ENCODE results near the gene DRICH1.

DRICH1 gene

DNA sequence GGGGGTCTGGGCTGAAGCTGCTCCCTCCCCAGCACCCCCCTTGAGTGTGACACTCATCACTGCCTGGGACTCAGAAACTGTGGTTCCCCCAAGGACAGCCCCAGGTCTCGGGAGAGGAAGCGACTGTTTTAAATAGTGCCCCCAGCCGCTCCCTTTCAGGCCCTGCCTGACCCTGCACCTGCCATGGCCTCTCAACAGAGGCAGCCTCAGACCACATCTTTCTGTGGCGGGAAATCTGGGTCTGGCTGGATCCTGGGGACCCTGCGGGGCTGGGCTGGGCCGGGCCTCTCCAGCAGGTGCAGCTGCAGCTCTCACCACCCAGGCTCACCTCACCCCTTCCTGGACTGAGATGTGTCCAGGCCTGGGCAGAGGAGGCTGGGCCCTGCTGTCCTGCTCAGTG lies 48.3 kb downstream of the DRICH1 start:
- no peaks in the 10 kb centered on the region for H3K36me3 ChIP-seq (ENCODE audit: control insufficient read depth in 1 of 2, insufficient read depth in 2 of 2, low read length in 2 of 2)
- no peak overlapping the region for H3K27ac ChIP-seq (ENCODE audit: low read length)
- no peaks in the 10 kb centered on the region for H3K9me3 ChIP-seq (ENCODE audit: control insufficient read depth in 1 of 2, low read length in 2 of 2)
- no peaks in the 10 kb centered on the region for H3K27me3 ChIP-seq (ENCODE audit: low read depth, low read length)
- H3K4me3 ChIP-seq (ENCODE audit: low read depth in 1 of 2, low read length in 2 of 2), result no peak overlapping the region
- H3K4me1 ChIP-seq (ENCODE audit: control insufficient read depth in 1 of 2, insufficient read depth in 2 of 2, low read length in 2 of 2), result no peaks in the 10 kb centered on the region

DNA sequence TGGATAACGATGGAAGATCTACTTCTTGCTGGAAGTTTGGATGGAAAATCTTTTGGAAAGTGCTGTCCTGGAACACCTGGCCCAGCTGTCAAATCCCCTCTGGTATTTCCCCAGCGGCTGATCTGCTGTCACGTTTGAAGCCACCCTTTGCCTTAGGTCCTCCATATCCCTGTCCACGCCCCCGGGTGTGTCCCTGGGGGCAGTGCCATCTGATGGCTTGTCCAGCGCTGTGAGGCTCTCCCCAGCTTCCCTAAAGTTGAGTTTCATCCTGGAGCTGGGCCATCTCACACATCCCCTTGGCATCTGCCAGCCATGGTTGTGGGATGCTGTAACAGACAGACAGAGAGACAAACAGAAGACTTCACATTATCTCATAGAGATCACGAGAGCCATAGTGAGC lies 49.0 kb downstream of the DRICH1 start:
- H3K4me1 ChIP-seq (ENCODE audit: control insufficient read depth in 1 of 2, insufficient read depth in 2 of 2, low read length in 2 of 2), result no peaks in the 10 kb centered on the region
- no peak overlapping the region for H3K27ac ChIP-seq (ENCODE audit: low read length)
- H3K36me3 ChIP-seq (ENCODE audit: control insufficient read depth in 1 of 2, insufficient read depth in 2 of 2, low read length in 2 of 2), result no peaks in the 10 kb centered on the region
- no peaks in the 10 kb centered on the region for H3K9me3 ChIP-seq (ENCODE audit: control insufficient read depth in 1 of 2, low read length in 2 of 2)
- H3K4me3 ChIP-seq (ENCODE audit: low read depth in 1 of 2, low read length in 2 of 2), result no peak overlapping the region
- no peaks in the 10 kb centered on the region for H3K27me3 ChIP-seq (ENCODE audit: low read depth, low read length)

DNA sequence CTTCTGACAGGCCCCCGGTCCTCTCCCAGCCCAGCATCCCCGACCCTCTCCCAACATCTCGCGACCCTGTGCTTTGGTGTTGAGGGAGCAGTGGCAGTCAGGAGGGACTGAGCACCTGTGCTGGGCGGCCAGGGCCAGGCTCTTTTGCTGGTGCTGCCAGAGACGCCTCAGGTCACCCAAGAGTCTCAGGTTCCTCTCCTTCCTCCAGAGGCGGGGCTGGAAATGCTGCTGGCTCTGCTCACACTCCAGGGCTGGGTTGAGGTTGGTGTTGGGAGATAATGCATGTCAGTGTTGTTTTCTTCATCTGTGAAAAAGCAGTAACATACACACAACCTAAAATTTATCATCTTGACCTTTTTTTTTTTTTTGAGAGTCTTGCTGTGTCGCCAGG lies 50.9 kb downstream of the DRICH1 start:
- no peak overlapping the region for H3K4me3 ChIP-seq (ENCODE audit: low read depth in 1 of 2, low read length in 2 of 2)
- no peaks in the 10 kb centered on the region for H3K27me3 ChIP-seq (ENCODE audit: low read depth, low read length)
- H3K36me3 ChIP-seq (ENCODE audit: control insufficient read depth in 1 of 2, insufficient read depth in 2 of 2, low read length in 2 of 2), result no peaks in the 10 kb centered on the region
- no peak overlapping the region for H3K27ac ChIP-seq (ENCODE audit: low read length)
- H3K4me1 ChIP-seq (ENCODE audit: control insufficient read depth in 1 of 2, insufficient read depth in 2 of 2, low read length in 2 of 2), result no peaks in the 10 kb centered on the region
- no peaks in the 10 kb centered on the region for H3K9me3 ChIP-seq (ENCODE audit: control insufficient read depth in 1 of 2, low read length in 2 of 2)

DNA sequence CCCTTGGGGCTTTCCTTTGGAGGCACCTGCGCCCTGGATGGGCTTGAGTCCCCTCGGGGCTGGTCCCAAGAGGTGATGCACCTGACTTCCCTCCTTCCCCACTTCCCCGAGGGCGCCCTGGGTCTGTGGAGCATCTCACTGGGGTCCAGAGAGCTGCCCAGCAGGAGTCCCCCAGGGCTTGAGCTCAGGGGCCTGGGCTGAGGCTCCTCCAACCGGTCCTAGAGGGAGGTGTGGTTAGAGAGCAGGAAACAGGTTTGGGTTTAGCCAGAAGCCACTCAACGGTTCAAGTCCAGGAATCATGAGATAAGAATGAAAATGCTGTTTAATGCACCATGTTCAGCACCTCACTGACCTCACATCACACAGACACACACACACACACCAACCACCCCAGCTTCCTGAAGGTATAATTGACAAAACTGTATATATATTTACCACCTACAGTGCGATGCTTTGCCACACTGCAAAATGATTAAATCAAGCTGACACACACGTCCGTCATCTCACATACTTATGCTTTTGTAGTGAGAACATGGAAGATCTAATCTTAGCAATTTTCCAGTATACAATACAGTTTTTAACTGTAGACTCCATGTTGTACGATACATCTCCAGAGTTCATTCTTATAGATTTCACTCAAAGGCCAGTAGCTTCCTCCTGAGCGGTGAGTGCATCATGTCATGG lies 51.4 kb downstream of the DRICH1 start:
- Histone ChIP-seq H3K4me3 (ENCODE audit: low read depth in 1 of 2, low read length in 2 of 2) (no peak overlapping the region), H3K27ac (ENCODE audit: low read length) (no peak overlapping the region), H3K9me3 (ENCODE audit: control insufficient read depth in 1 of 2, low read length in 2 of 2) (no peaks in the 10 kb centered on the region), H3K27me3 (ENCODE audit: low read depth, low read length) (no peaks in the 10 kb centered on the region), H3K4me1 (ENCODE audit: control insufficient read depth in 1 of 2, insufficient read depth in 2 of 2, low read length in 2 of 2) (no peaks in the 10 kb centered on the region), H3K36me3 (ENCODE audit: control insufficient read depth in 1 of 2, insufficient read depth in 2 of 2, low read length in 2 of 2) (no peaks in the 10 kb centered on the region)

DNA sequence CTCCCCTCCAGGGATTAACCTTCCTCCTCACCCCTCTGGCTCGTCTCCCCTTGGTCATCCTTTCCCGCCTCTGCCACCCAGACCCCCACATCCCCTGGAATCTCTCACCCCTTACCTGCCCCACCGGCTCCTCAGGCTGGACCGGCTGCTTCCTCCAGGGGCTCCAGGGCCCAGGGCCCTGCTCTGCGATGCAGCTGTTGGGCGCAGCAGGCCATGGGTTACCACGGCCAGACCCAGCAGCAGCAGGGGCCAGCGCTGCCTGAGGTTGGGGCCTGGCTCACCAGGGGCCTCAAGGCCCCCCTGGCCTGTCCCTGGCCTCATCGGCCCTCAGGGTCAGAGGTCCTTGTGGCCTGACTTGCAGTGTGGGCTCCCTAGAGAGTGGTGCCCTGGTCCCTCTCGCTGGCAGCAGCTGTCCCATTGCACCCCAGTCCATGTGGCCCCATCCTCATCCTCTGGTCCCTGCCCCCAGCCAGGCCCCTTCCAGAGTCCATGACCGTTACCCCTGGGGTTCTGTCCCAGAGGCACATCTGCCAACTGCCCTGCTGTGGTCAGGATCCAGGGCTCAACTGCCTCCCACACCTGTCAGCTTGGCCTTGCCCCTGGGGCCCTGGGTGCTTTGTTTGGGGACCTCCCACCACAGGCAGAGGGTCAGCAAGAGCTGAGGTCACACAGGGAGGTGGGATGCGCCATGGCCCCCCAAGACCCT lies 52.1 kb downstream of the DRICH1 start, which contains the start of gene IGLL1:
TSS of gene IGLL1 (minus strand) at position 421 of the 706 bp plus-strand sequence. CDS start at position 321, 100 bp downstream.
- Histone ChIP-seq H3K4me3 (ENCODE audit: low read depth in 1 of 2, low read length in 2 of 2) (no peak within 1 kb of the TSS), H3K9me3 (ENCODE audit: control insufficient read depth in 1 of 2, low read length in 2 of 2) (no peaks in the 10 kb centered on the region), H3K36me3 (ENCODE audit: control insufficient read depth in 1 of 2, insufficient read depth in 2 of 2, low read length in 2 of 2) (no peaks in the 10 kb centered on the region), H3K27me3 (ENCODE audit: low read depth, low read length) (no peaks in the 10 kb centered on the region), H3K4me1 (ENCODE audit: control insufficient read depth in 1 of 2, insufficient read depth in 2 of 2, low read length in 2 of 2) (no peaks in the 10 kb centered on the region), H3K27ac (ENCODE audit: low read length) (no peak within 1 kb of the TSS)

DNA sequence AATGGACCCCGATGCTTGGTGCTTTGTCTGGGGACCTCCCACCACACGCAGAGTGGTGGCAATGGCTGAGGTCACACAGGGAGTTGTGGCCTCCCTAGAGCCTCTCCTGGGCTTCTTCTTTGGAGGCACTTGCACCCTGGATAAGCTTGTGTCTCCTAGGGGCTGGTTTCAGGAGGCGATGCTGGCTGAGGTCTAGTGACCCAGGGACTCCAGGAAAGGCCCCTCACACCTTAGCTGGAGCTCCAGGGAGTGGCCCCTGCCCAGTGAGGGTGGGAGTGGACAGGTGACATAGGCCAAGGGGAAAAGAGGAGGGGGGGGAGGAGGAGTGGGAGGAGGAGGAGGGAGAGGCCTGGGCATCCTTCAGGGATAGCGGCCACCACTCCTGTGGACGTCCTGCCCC lies 52.8 kb downstream of the DRICH1 start:
- Histone ChIP-seq H3K9me3 (ENCODE audit: control insufficient read depth in 1 of 2, low read length in 2 of 2) (no peaks in the 10 kb centered on the region), H3K4me1 (ENCODE audit: control insufficient read depth in 1 of 2, insufficient read depth in 2 of 2, low read length in 2 of 2) (no peaks in the 10 kb centered on the region), H3K27me3 (ENCODE audit: low read depth, low read length) (no peaks in the 10 kb centered on the region), H3K36me3 (ENCODE audit: control insufficient read depth in 1 of 2, insufficient read depth in 2 of 2, low read length in 2 of 2) (no peaks in the 10 kb centered on the region), H3K4me3 (ENCODE audit: low read depth in 1 of 2, low read length in 2 of 2) (no peak overlapping the region), H3K27ac (ENCODE audit: low read length) (no peak overlapping the region)

DNA sequence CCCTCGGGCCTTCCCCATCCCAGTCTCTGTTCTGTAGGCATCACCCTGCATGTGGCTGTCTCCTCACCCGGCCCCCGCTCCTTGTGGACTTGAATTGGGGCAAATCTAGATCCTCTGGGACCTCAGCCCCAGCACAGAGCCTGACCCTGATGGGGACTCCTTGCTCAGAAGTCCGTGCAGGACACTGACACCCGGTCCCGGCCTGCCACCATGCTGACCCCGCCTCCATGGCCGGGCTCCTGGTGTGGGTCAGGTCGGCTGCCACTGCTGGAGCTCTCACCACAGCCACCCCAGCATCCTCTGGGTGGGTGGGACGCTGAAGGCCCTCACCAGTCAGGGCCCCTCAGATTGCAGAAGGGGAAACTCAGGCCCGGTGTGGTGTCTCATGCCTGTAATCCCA lies 53.8 kb downstream of the DRICH1 start:
- Histone ChIP-seq H3K36me3 (ENCODE audit: control insufficient read depth in 1 of 2, insufficient read depth in 2 of 2, low read length in 2 of 2) (no peaks in the 10 kb centered on the region), H3K4me3 (ENCODE audit: low read depth in 1 of 2, low read length in 2 of 2) (no peak overlapping the region), H3K4me1 (ENCODE audit: control insufficient read depth in 1 of 2, insufficient read depth in 2 of 2, low read length in 2 of 2) (no peaks in the 10 kb centered on the region), H3K27me3 (ENCODE audit: low read depth, low read length) (no peaks in the 10 kb centered on the region), H3K27ac (ENCODE audit: low read length) (no peak overlapping the region), H3K9me3 (ENCODE audit: control insufficient read depth in 1 of 2, low read length in 2 of 2) (no peaks in the 10 kb centered on the region)

DNA sequence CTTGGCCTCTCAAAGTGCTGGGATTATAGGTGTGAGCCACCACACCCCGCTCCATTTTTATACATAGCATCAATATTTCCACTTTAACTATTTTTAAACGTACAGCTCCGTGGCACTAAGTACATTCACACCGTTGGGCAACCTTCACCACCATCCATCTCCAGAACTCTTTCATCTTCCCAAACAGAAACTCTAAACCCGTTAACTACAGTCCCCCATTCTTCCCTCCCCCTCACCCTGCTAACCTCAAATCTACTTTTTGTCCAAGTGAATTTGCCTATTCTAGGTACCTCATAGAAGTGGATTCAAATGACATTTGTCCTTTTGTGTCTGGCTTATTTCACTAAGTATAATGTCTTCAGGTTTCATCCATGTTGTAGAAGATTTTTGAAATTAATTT lies 55.4 kb downstream of the DRICH1 start:
- no peak overlapping the region for H3K27ac ChIP-seq (ENCODE audit: low read length)
- H3K36me3 ChIP-seq (ENCODE audit: control insufficient read depth in 1 of 2, insufficient read depth in 2 of 2, low read length in 2 of 2), result no peaks in the 10 kb centered on the region
- H3K9me3 ChIP-seq (ENCODE audit: control insufficient read depth in 1 of 2, low read length in 2 of 2), result peaks cover 0 to 2% of the 10 kb centered on the region in 2 donors
- H3K4me1 ChIP-seq (ENCODE audit: control insufficient read depth in 1 of 2, insufficient read depth in 2 of 2, low read length in 2 of 2), result no peaks in the 10 kb centered on the region
- no peak overlapping the region for H3K4me3 ChIP-seq (ENCODE audit: low read depth in 1 of 2, low read length in 2 of 2)
- no peaks in the 10 kb centered on the region for H3K27me3 ChIP-seq (ENCODE audit: low read depth, low read length)

DNA sequence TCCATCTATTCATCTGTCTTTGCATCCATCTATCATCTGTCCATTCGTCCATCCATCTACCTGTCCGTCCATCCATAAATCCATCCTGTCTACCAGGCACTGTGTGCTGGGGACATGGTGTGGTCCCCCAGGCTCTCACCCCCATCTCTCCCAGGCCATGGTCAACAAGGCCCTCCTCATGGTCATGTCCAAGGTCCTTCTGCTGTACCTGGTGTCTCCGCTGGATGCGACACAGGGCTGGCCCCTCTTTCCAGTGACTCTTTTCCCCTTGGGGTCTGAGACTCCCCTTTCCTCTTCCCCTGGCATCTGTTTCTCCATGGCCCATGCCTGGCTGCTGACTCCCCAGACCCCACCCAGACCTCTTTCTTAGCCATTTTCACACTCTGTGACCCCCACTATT lies 56.5 kb downstream of the DRICH1 start:
- H3K4me3 ChIP-seq (ENCODE audit: low read depth in 1 of 2, low read length in 2 of 2), result no peak overlapping the region
- H3K27me3 ChIP-seq (ENCODE audit: low read depth, low read length), result no peaks in the 10 kb centered on the region
- H3K27ac ChIP-seq (ENCODE audit: low read length), result no peak overlapping the region
- H3K36me3 ChIP-seq (ENCODE audit: control insufficient read depth in 1 of 2, insufficient read depth in 2 of 2, low read length in 2 of 2), result no peaks in the 10 kb centered on the region
- H3K4me1 ChIP-seq (ENCODE audit: control insufficient read depth in 1 of 2, insufficient read depth in 2 of 2, low read length in 2 of 2), result no peaks in the 10 kb centered on the region
- peaks cover 0 to 2% of the 10 kb centered on the region in 2 donors for H3K9me3 ChIP-seq (ENCODE audit: control insufficient read depth in 1 of 2, low read length in 2 of 2)

DNA sequence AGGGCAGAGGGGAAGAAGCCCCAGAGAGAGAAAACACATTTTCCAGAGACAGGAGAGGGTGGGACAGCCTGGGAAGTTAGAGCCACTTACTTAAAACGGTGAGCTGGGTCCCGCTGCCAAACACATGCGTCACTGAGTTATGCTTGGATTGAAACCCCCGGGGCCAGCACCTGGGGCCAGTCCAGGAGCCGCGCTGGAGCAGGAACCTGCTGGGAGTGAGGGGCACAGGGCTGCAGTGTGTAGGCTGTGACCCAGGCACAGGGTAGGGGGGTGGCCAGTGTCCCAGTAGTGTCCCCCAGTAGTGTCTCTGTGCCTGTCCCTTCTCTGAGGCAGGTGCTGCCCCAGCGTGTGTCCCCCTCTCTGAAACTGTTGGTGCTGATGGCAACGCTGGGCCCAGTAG lies 57.2 kb downstream of the DRICH1 start:
- Histone ChIP-seq H3K9me3 (ENCODE audit: control insufficient read depth in 1 of 2, low read length in 2 of 2) (peaks cover 0 to 2% of the 10 kb centered on the region in 2 donors), H3K27me3 (ENCODE audit: low read depth, low read length) (no peaks in the 10 kb centered on the region), H3K4me1 (ENCODE audit: control insufficient read depth in 1 of 2, insufficient read depth in 2 of 2, low read length in 2 of 2) (no peaks in the 10 kb centered on the region), H3K27ac (ENCODE audit: low read length) (no peak overlapping the region), H3K4me3 (ENCODE audit: low read depth in 1 of 2, low read length in 2 of 2) (no peak overlapping the region), H3K36me3 (ENCODE audit: control insufficient read depth in 1 of 2, insufficient read depth in 2 of 2, low read length in 2 of 2) (no peaks in the 10 kb centered on the region)

DNA sequence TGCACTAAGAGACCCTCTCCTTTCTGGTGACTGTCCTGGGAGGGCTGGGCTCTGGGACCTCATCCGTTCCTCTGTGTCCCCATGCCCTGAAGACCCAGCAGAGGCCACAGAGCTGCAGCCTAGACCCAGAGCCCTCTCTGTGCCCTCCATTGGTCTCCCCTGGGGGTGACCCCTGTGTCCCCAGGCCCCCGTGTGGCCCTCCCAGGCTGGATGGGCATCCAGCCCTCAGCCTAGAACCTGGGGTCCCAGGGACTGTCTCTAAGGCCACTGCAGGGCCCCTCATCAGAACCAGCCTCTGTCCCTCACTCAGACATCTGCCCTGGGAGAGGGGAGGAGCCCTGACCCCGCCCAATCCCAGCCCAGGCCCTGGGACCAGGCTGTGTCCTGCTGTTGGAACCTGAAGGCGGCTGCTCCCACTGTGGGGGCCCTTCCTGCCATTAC lies 57.7 kb downstream of the DRICH1 start:
- Histone ChIP-seq H3K27ac (ENCODE audit: low read length) (no peak overlapping the region), H3K4me3 (ENCODE audit: low read depth in 1 of 2, low read length in 2 of 2) (no peak overlapping the region), H3K9me3 (ENCODE audit: control insufficient read depth in 1 of 2, low read length in 2 of 2) (peaks cover 0 to 2% of the 10 kb centered on the region in 2 donors), H3K36me3 (ENCODE audit: control insufficient read depth in 1 of 2, insufficient read depth in 2 of 2, low read length in 2 of 2) (no peaks in the 10 kb centered on the region), H3K4me1 (ENCODE audit: control insufficient read depth in 1 of 2, insufficient read depth in 2 of 2, low read length in 2 of 2) (no peaks in the 10 kb centered on the region), H3K27me3 (ENCODE audit: low read depth, low read length) (no peaks in the 10 kb centered on the region)
